AG09309 (cell line): ENCODE measurements around the gene TMEM87B.

Source experiments
- DNase-seq: peaks from one replicate; pipeline ENCODE4 v3.0.0-alpha.2; 2010; ENCODE audit warnings: low read depth
- H3K4me3 ChIP-seq: 2 replicates; pipeline ENCODE4 v1.5.1; 2011; ENCODE audit warnings: mild to moderate bottlenecking, low read depth, low read length, moderate library complexity; ENCODE audit not compliant: control insufficient read depth
- CTCF ChIP-seq: IDR thresholded peaks from 2 replicates; pipeline ENCODE4 v1.5.1; 2011; ENCODE audit warnings: mild to moderate bottlenecking, low read depth, low read length, inconsistent platforms; ENCODE audit not compliant: insufficient read depth, control insufficient read depth; ENCODE audit errors: missing control alignments

Gene TMEM87B

DNA sequence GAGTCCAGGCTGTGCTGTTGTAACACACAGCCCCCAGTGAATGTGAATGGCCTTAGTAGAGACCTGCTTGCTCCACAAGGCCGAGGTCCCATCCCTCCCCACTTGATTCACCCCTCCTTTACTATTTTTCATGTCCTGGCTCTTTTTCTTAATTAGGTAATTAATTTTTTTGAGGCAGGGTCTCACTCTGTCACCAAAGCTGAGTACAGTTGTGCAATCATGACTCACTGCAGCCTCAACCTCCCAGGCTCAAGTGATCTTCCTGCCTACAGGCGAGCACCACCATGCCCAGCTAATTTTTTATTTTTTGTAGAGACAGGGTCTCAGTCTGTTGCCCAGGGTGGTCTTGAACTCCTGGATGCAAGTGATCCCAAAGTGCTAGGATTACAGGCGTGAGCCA is 102.4 kb downstream of the TMEM87B start:
- DNase-seq = no peak
- H3K4me3 ChIP-seq = no peak overlapping the region
- TF ChIP-seq CTCF = no peak

DNA sequence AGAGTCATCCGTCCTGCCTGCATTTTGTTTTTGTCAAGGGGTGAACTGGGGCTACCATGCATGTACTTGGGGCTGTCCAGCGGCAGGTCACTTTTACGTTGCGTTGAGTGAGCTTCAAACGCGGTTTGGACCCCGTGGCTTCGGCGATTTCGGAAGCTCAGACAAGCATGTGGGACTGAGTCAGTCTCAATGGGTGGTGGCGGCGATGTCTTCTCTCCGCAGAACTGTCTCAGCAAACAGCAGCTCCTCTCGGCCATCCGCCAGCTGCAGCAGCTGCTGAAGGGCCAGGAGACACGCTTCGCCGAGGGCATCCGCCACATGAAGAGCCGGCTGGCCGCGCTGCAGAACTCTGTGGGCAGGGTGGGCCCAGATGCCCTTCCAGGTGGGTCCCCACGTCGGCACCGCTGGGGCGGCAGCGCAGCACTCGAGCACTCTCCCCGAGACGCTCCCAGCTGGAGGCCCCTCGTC is 104.4 kb downstream of the TMEM87B start:
- no peak for TF ChIP-seq CTCF
- no peak for DNase-seq
- no peak overlapping the region for H3K4me3 ChIP-seq

- TF ChIP-seq CTCF = no peak
- no peak for DNase-seq
- H3K4me3 ChIP-seq = no peak overlapping the region
These were observed 105.5 kb downstream of the TMEM87B start for GRCh38 chr2:112160283-112161250.

GRCh38 chr2:112161431-112162145 is 106.5 kb downstream of the TMEM87B start:
- no peak for DNase-seq
- no peak for TF ChIP-seq CTCF
- no peak overlapping the region for H3K4me3 ChIP-seq

DNA sequence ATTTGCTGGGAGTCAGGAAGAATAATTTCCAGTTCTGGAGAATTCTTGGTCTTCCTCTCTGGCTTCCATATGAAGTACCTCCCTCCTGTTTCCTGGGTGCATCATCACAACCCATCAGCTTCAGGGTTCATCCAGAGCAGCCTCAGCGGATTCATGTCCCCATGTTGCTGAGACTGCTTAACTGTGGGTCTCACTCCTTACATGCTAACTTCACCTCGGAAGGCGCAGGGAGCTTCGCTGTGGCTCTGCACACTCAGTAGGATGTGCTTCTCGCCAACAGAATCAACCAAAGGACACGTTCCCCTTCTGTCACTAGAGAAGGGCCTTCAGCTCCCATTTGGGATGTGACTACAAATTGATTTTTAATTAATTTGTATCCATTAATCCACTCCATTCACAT is 107.3 kb downstream of the TMEM87B start:
- no peak for TF ChIP-seq CTCF
- H3K4me3 ChIP-seq = no peak overlapping the region
- DNase-seq = no peak

- no peak for DNase-seq
- no peak overlapping the region for H3K4me3 ChIP-seq
- no peak for TF ChIP-seq CTCF
These were observed 107.9 kb downstream of the TMEM87B start for GRCh38 chr2:112162956-112163355.
